Aorta (tissue), 5 donors: ENCODE results near the gene TENM4. TPM values are rescaled to one million over a fixed set of nuclear protein-coding genes. Genes with fewer than 3 reads are reported as not detected.
A peak's percentile ranks its signal among the peaks of the same experiment; 100 is the strongest.

Experiments
- ATAC-seq: fragments of 200-7000 bp; cut with Tn5 transposase; one replicate; pipeline ENCODE4 v1.9.1; 2022; ENCODE audit warnings: moderate library complexity; ENCODE audit not compliant: low FRiP score
- DNase-seq, 2 donors: peaks; one replicate each; pipeline ENCODE4 v3.0.0-alpha.2; 2020
- H3K27ac ChIP-seq, 2 donors: one replicate each; pipeline ENCODE4 v1.5.1; 2013; ENCODE audit warnings: low read length in 2 of 2, mild to moderate bottlenecking in 2 of 2, moderate library complexity in 2 of 2, control low read depth in 1 of 2, inconsistent platforms in 1 of 2, low read depth in 1 of 2
- H3K27me3 ChIP-seq, 2 donors: one replicate each; pipeline ENCODE4 v1.6.1; 2013; ENCODE audit warnings: control low read depth in 1 of 2, low read length in 1 of 2, mild to moderate bottlenecking in 1 of 2, moderate library complexity in 1 of 2; ENCODE audit not compliant: insufficient read depth in 2 of 2, control insufficient read depth in 1 of 2
- H3K36me3 ChIP-seq, 2 donors: one replicate each; pipeline ENCODE4 v1.6.1; 2013; ENCODE audit warnings: control low read depth in 1 of 2, low read length in 1 of 2, mild to moderate bottlenecking in 1 of 2; ENCODE audit not compliant: insufficient read depth in 2 of 2, control insufficient read depth in 1 of 2
- H3K4me1 ChIP-seq, 2 donors: one replicate each; pipeline ENCODE4 v1.6.1; 2013; ENCODE audit warnings: low read length in 2 of 2, control low read depth in 1 of 2, mild to moderate bottlenecking in 1 of 2, moderate library complexity in 1 of 2; ENCODE audit not compliant: insufficient read depth in 2 of 2, control insufficient read depth in 1 of 2
- H3K4me3 ChIP-seq, 2 donors: one replicate each; pipeline ENCODE4 v1.5.1; 2013; ENCODE audit warnings: low read length in 2 of 2, control low read depth in 1 of 2, mild to moderate bottlenecking in 1 of 2
- H3K9me3 ChIP-seq: one replicate; pipeline ENCODE4 v1.6.1; 2013; ENCODE audit warnings: mild to moderate bottlenecking, low read length; ENCODE audit not compliant: control insufficient read depth
- WGBS, 2 donors: extraction: QIAGEN DNeasy Blood & Tissue Kit; methylation state at CpG; one replicate each; pipeline ENCODE4 v1.1.7; 2013; 5-methylcytosine and 5-hydroxymethylcytosine counted together
- intact Hi-C, 2 donors: fragments of 100-400 bp; cut with DNase I; formaldehyde crosslinking; loops; one replicate each; pipeline versions ENCODE4 v1.14.2 to v1.15.0; 2022
- polyA plus RNA-seq, 2 donors: library from polyadenylated mRNA; stranded (reverse); fragments of 200-250 nt; gene quantifications; one replicate each; pipeline ENCODE4 v1.2.3, GENCODE V29; 2013
- total RNA-seq, 2 donors: library from RNA; stranded (reverse); fragmentation: NEBNext Ultra II Directional; extraction: Animal tissue kit (Norgen Biotek cat#: 25700); gene quantifications; one replicate each; pipeline ENCODE4 v1.2.1, GENCODE V29; 2021
- donor health status: healthy with polysubstance abuse.
- donor health status: Bipolar disorder and iron deficiency.
- donor health status: DM: no; HTN: no; CAD: no.
- donor health status: DM: no; HTN: no; CAD: no.
- donor health status: DM: yes; HTN: yes; CAD: no.

The TENM4 gene
- total and polyA plus RNA-seq, 4 donors = 0.20 to 9.1 (median 2.5) TPM

DNA sequence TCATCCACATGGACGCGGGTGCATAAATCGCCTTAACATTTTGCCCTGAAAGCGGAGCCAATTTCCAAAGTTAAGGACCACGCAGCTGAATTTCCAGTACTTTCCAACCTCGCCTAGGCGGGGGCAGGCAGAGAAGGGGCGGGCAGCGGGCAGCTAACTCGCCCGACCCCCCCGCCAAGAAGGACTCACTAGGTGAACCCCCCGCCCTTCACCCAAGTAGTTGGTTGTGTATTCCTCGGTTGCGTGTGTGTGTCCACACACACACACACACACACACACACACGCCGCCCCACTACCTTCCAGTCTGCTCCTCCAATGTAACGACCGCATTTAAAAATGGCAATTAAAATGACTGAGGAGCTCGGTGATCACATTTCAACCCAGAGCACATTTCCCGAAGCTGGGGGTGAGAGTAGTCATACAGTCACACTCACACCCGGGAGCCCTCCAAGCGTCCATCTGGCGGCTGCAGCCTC is 1.4 kb downstream of the TENM4 start:
- intact Hi-C loops = loop anchor here (5.0 to 10.0 kb wide), 3 partner anchors 195 to 345 kb away; no protein-coding TSS in a partner anchor
- Histone ChIP-seq H3K27me3 (no peaks in the 10 kb centered on the region), H3K27ac (no peak overlapping the region), H3K4me3 (peak overlapping the region; percentile 42 to 75), H3K9me3 (no peaks in the 10 kb centered on the region), H3K36me3 (no peaks in the 10 kb centered on the region), H3K4me1 (no peaks in the 10 kb centered on the region)
- peak; percentile 6 for ATAC-seq
- WGBS, 2 donors = 1% methylated on average over 24 of the region's 24 CpGs
- no peak for DNase-seq

DNA sequence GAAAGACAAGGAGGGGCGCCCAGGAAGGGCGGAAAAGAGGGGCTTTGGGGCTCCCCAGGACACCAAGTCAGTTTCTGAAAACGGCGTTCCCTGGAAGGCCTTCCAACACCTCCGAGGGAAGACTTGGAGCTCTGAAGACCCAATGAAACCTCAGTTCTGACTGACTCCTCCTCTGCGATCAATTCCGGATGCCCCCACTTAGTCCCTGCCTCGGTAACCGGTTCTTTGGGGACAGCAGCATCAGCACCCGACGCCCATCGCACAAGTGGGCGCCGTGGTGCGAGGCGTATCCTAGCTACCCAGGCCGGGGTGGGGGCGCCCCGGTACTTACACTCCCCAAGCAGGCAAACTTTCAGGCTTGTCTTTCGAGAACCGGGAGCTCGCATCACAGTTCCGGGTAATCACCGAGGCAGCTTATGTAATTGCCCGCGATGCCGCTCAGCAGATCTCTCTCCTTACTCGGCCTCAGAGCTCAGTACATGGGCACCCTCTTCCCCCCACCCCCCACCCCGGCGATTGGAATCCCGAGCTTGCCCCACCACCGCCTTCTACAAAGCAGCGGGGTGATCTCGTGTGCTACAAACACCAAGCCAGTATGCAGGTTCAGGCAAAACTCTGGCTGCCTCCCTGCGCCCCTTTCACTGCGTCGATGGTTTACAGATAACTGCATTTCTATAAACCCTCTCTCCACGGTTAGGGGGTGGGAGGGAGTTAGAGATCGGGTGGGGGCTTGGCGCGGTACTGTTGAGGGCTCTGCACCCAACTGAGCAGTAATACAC is 2.0 kb downstream of the TENM4 start:
- Histone ChIP-seq H3K4me1 (no peaks in the 10 kb centered on the region), H3K4me3 (peak overlapping the region; percentile 42 to 75), H3K27me3 (no peaks in the 10 kb centered on the region), H3K27ac (peak overlapping the region in 1 of 2 donors; percentile 82), H3K9me3 (no peaks in the 10 kb centered on the region), H3K36me3 (no peaks in the 10 kb centered on the region)
- DNase-seq (peak in 1 of 2 donors; percentile 53), ATAC-seq (peak; percentile 37)
- intact Hi-C loops = loop anchor here (5.0 to 10.0 kb wide), 3 partner anchors 194 to 344 kb away; no protein-coding TSS in a partner anchor
- WGBS, 2 donors = 2% methylated on average over 41 of the region's 41 CpGs

DNA sequence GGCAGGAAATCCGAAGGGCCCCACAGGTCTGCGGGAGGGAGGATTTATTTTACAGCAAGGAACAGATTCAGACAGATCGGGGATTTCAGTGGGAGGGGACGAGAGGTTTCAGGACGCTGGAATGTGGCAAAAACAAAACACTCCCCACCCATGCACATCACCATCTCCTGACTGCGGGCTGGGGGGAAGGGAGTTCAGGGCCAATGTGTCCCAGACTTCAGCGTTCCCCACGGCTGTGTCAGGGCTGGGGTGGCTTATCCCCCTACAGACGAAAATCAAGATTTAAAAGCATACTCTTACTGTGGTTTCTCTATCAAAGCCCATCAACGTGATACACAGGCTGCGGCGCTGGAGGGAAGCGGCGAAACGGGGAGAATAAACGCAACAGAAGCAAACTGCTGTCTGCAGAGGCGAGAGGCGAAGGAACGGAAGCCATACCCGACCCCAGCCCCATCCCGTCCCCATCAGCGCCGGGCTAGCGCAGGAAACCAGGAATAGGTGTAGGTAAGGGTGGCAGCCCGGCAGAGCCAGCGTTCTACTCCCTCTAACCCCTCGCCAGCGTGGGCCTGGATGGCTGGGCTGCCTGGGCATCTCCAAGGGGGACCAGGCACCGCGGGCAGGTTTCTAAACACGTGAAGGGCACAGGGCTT is 2.7 kb downstream of the TENM4 start:
- 1 to 4% methylated on average over 30 to 31 of the region's 31 CpGs for WGBS, 2 donors

DNA sequence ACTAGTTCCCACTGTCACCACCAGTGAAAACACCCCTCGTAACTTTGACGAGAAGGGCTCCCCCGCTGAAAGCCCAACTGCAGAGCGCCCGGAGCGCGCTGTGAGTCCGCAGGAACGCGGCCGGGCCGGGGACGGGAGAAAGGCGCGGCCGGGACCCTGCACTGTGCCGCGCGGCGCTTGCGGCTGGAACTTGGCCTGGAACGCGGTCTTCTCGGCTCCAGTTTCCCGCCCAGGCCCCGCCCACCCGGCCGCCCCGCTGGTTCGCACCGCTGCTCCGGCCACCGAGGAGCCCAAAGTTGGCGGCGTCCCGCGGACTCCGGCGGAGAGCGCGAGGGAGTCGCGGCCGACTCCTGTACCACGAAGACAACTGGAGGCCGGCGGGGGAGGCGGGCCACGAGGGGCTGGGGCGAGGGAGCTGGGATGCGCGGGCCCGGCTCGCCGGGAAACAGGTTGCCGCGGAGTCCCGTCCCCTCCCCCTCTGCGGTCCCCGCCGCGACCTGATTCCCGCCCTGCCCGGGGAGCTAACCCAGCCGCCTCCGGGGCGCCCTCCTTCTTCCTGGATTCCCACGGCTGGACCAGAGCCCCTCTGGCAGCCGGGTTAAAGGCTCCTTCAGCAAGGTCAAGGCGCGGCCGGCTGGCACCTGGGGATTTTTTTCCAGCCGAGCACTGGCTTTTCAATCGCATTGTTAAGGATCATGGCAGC is 3.4 kb downstream of the TENM4 start:
- peak overlapping the region; percentile 42 to 75 for H3K4me3 ChIP-seq
- H3K4me1 ChIP-seq = no peaks in the 10 kb centered on the region
- no peaks in the 10 kb centered on the region for H3K27me3 ChIP-seq
- no peaks in the 10 kb centered on the region for H3K36me3 ChIP-seq
- no peaks in the 10 kb centered on the region for H3K9me3 ChIP-seq
- intact Hi-C loops = loop anchor here (5.0 to 10.0 kb wide), 3 partner anchors 193 to 343 kb away; no protein-coding TSS in a partner anchor
- H3K27ac ChIP-seq = peak overlapping the region; percentile 58 to 82
- DNase-seq (peak; percentile 81 to 94), ATAC-seq (peak; percentile 76)
- 0 to 1% methylated on average over 63 to 74 of the region's 74 CpGs for WGBS, 2 donors

More for the DNA sequence above, 2.7 kb downstream of the TENM4 start:
- H3K9me3 ChIP-seq = no peaks in the 10 kb centered on the region
- H3K27ac ChIP-seq = peak overlapping the region; percentile 58 to 82
- no peaks in the 10 kb centered on the region for H3K27me3 ChIP-seq
- intact Hi-C loops = loop anchor here (5.0 to 10.0 kb wide), 3 partner anchors 193 to 343 kb away; no protein-coding TSS in a partner anchor
- DNase-seq = peak; percentile 47 to 75
- H3K36me3 ChIP-seq = no peaks in the 10 kb centered on the region
- ATAC-seq = peak; percentile 31
- no peaks in the 10 kb centered on the region for H3K4me1 ChIP-seq
- H3K4me3 ChIP-seq = peak overlapping the region; percentile 42 to 75

DNA sequence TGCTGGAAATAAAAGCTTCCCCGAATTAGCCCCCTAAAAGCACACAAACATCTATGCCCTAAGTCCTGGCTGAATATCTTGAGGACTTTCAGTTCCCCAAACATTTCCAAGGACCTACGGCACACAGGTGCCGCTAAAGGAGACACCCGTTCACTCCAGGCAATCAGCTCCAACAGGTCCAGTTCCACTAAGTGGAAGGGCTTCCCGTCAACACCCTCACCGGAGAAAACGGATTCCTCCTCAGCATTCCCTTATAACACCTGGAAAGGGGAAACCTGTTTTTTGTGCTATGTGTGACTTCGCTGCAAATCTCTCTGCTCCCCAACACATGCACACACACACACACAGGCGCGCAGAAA is 3.9 kb downstream of the TENM4 start:
- intact Hi-C loops = loop anchor here (5.0 to 10.0 kb wide), 3 partner anchors 192 to 342 kb away; no protein-coding TSS in a partner anchor
- WGBS, 2 donors = 31 to 40% methylated on average over 10 of the region's 10 CpGs

DNA sequence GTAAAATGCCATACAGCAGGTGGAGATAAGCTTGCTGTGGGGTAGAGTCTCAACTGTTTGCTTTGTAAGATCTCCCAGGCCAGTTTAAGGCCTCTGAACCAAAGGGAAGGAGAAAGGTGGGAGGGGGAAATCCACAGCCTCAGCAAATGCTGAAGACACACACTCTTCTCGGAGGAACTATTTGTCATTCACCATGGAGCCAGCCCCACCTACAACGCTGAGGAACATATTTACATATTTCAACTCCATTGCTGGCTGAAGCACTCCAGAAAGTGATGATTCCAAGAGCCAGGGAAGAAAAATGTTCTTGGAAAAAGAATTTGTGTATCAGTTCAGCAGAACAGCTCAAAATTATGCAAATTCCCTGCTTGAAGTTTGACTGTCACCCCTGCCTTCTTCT is 6.5 kb downstream of the TENM4 start:
- Histone ChIP-seq H3K27ac (no peak overlapping the region), H3K27me3 (no peaks in the 10 kb centered on the region), H3K4me1 (peaks cover 0 to 11% of the 10 kb centered on the region in 2 donors), H3K36me3 (no peaks in the 10 kb centered on the region), H3K4me3 (no peak overlapping the region), H3K9me3 (no peaks in the 10 kb centered on the region)
- DNase-seq = no peak
- intact Hi-C loops = loop anchor here (10.0 kb wide), 2 partner anchors 189 to 339 kb away; no protein-coding TSS in a partner anchor
- ATAC-seq = no peak
- 59 to 84% methylated on average over 2 of the region's 2 CpGs for WGBS, 2 donors

More for the DNA sequence above, 3.9 kb downstream of the TENM4 start:
- H3K4me1 ChIP-seq = no peaks in the 10 kb centered on the region
- DNase-seq (no peak), ATAC-seq (no peak)
- no peaks in the 10 kb centered on the region for H3K27me3 ChIP-seq
- peak overlapping the region in 1 of 2 donors; percentile 4 for H3K27ac ChIP-seq
- H3K4me3 ChIP-seq = peak overlapping the region in 1 of 2 donors; percentile 75
- no peaks in the 10 kb centered on the region for H3K36me3 ChIP-seq
- no peaks in the 10 kb centered on the region for H3K9me3 ChIP-seq

DNA sequence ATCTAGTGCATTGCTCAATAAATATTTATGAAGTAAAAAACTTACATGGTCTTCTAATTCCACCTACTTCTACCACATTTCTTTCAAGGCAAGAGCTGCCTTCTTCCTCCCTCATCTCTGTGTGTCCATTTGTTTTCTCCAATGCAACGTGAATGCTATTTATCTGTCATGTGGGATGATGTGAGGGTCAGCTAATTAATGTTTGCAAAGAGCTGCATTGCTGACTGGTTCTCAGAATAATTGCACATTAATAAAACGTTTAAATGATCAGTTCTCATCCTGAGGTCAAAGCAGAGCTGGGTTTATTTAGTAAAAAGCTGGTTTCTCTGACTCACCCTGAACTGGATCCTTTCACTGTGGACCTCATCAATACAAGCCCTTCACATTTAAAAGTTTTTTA is 8.7 kb downstream of the TENM4 start:
- intact Hi-C loops = loop anchor here (10.0 kb wide), 2 partner anchors 187 to 337 kb away; no protein-coding TSS in a partner anchor
- Histone ChIP-seq H3K27me3 (no peaks in the 10 kb centered on the region), H3K36me3 (no peaks in the 10 kb centered on the region), H3K4me3 (no peak overlapping the region), H3K9me3 (no peaks in the 10 kb centered on the region), H3K4me1 (peaks cover 0 to 11% of the 10 kb centered on the region in 2 donors), H3K27ac (no peak overlapping the region)
- WGBS, 2 donors = 80 to 87% methylated on average over 2 of the region's 2 CpGs
- no peak for ATAC-seq
- DNase-seq = no peak

DNA sequence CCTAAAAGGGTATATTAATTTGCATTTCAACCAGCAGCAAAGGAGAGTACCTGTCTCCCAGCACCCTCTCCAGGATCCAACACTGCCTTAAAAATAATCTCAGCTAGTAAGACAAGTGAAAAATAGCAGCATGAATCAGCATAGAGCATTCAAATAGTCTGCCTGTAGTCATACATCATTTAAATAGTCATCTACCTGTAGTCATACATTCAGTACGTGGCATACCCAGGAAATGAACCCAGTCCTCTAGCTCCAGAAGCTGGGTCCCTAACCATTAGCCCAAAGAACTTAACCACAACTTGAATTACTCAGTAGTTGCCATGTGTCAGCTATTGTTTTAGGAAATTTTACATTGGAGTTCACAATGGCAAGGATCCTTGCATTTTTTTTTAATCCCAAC is 9.3 kb downstream of the TENM4 start:
- H3K4me3 ChIP-seq = no peak overlapping the region
- peaks cover 0 to 11% of the 10 kb centered on the region in 2 donors for H3K4me1 ChIP-seq
- H3K36me3 ChIP-seq = no peaks in the 10 kb centered on the region
- no peaks in the 10 kb centered on the region for H3K27me3 ChIP-seq
- intact Hi-C loops = loop anchor here (10.0 kb wide), 2 partner anchors 187 to 337 kb away; no protein-coding TSS in a partner anchor
- DNase-seq (no peak), ATAC-seq (no peak)
- peak overlapping the region in 1 of 2 donors; percentile 57 for H3K27ac ChIP-seq
- H3K9me3 ChIP-seq = no peaks in the 10 kb centered on the region
- WGBS, 2 donors = 4 to 17% methylated on average over 1 of the region's 1 CpG
